HG03159 (cell line): ENCODE data around the gene OBSCN.
"Not testable (repeated sequence)": the region's sequence is repeated elsewhere in the genome, so short reads cannot be mapped to it uniquely, and the experiment has no call there.

Source experiments
- ATAC-seq: cut with Tn5 transposase; IDR thresholded peaks from one replicate; pipeline ENCODE4 v1.9.1; 2021; ENCODE audit warnings: mild to moderate bottlenecking, moderate library complexity; ENCODE audit not compliant: unreplicated experiment

The OBSCN gene

DNA sequence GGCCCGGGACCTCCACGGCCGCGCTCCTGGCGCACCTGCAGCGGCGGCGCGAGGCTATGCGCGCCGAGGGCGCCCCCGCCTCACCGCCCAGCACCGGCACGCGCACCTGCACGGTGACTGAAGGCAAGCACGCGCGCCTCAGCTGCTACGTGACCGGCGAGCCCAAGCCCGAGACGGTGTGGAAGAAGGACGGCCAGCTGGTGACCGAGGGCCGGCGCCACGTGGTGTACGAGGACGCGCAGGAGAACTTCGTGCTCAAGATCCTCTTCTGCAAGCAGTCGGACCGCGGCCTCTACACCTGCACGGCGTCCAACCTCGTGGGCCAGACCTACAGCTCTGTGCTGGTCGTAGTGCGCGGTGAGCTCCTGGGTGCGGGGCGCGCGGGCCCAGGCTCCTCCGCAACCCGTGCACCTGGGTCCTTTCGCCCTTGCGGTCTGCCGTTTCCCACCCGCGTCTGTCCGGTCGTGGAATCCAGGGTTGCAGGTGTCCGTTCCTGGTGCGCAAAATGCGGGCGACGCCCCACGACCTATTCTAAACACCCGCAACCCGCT is 4.6 kb downstream of the OBSCN start:
- no peak for ATAC-seq

DNA sequence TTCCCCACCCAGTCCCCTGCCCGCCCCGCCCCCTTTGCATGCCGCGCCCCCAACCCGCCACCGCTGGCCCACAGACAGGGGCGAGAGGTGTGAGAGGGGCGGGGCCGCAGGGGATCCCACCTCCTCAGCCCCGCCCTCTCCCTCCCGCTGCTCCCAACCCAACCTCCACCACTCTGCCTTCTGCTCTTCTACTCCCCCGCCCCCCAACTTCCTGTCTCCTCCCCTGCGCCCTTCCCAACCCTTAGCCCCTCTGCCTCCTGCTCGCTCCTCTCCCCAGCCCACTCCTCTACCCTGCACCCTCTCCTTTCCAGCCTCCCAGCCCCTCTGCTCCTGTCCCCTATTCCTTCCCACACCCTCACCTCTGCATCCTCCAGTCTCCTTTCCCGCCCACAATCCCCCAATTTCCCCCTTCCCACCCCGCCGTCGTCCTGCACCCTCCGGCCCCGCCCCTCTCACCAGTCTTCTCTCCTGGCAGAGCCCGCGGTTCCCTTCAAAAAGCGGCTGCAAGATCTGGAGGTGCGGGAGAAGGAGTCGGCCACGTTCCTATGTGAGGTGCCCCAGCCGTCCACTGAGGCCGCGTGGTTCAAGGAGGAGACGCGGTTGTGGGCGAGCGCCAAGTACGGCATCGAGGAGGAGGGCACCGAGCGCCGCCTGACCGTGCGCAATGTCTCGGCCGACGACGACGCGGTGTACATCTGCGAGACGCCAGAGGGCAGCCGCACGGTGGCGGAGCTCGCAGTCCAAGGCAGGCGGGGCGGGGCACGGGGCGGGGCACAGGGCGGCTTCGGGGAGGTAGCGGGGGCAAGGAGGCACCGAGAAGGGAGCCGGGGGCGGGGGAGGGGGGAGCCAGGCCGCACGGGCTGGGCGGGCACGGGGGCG is 5.4 kb downstream of the OBSCN start:
- peak; percentile 92 for ATAC-seq

- ATAC-seq, result no peak
Observed at GRCh38 chr1:228213917-228214808, 6.3 kb downstream of the OBSCN start.

GRCh38 chr1:228214921-228215662 is 7.2 kb downstream of the OBSCN start:
- no peak for ATAC-seq

- no peak for ATAC-seq
Observed at GRCh38 chr1:228215663-228216116, 7.8 kb downstream of the OBSCN start.

DNA sequence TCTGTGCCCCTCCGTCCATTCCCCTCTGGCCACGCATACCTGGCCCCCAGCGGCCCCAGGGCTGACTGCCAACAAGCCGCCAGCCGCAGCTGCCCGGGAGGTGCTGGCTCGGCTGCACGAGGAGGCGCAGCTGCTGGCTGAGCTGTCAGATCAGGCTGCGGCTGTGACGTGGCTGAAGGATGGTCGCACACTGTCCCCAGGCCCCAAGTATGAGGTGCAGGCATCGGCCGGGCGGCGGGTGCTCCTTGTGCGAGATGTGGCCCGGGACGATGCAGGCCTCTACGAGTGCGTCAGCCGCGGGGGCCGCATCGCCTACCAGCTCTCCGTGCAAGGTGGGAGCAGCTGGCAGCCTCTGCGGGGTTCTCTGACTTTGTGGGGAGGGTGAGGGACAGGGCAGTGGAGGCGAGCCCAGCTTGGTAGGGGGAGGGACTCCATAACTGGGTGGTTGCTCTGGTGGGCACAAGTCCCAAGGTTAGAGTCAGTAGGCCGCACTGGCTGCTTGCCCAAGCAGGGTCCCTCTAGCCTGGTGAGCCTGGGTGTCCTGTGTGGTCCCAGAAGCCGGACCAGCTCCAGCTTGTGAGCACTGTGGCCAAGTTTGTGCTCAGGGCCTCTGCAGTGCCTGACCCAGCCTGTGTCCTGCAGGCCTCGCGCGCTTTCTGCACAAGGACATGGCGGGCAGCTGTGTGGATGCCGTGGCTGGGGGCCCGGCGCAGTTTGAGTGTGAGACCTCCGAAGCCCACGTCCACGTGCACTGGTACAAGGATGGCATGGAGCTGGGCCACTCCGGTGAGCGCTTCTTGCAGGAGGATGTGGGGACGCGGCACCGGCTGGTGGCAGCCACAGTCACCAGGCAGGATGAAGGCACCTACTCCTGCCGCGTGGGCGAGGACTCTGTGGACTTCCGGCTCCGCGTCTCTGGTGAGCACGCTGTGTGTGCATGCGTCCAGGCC is 8.8 kb downstream of the OBSCN start:
- ATAC-seq, result no peak

- no peak for ATAC-seq
Observed at GRCh38 chr1:228217551-228218344, 9.9 kb downstream of the OBSCN start.

DNA sequence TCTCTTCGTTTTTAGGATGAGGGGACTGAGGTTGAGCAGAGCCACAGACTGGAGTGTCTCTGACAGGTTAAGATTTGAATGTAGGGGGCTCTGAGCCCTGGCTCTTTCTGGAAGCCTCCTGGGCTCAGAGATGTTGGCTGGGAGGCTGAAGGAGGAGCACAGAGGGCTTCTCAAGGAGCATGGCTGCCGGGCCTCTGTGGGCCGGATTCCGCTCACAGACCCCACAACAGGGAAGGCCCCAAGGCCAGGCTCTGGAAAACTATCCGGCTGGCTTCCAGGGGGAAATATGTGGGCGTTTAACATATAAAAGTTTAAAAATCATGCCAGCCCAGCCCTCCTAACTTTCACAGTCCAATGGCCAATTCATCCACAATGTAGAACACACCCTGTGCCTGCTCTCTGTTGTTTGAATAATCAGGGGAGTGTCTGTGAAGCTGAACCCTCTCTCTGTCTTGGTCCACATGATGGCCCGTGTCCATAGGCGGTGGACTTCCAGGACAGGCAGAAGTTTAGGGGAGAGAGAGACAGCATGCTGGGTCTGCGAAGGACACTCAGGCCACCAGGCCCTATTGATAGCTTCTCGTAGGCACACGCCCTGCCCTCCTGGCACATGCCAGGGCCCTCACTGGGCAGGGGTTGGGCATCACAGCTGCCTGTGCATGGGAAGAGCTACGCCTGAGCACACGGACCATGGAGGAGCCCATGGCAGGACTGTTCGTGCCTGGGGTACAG is 10.8 kb downstream of the OBSCN start:
- no peak for ATAC-seq

DNA sequence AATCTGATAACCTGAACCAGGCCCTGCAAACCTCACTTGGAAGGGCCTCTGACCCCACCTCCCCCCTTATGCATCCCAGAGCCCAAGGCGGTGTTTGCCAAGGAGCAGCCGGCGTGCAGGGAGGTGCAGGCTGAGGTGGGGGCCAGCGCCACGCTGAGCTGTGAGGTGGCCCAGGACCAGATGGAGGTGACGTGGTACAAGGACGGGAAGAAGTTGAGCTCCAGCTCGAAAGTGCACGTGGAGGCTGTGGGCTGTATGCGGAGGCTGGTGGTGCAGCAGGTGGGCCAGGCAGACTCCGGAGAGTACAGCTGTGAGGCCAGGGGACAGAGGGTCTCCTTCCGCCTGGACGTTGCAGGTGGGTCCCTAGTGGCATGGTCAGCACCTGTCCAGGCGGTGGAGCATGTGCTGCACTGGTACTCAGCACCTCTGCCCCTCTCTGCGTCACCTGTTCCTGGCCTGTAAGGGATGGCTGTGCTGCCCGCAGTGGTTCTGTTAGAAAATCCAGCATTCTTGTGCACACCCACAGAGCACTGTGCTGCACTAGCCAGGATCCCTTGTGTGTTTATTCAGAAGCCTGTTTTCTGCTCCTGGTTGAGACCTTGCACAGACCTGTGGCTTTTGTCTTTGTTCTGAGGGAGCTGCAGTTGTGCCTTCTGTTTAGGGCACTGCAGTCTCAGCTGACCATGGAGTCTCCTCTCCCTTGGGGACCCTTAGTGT is 11.6 kb downstream of the OBSCN start:
- no peak for ATAC-seq

DNA sequence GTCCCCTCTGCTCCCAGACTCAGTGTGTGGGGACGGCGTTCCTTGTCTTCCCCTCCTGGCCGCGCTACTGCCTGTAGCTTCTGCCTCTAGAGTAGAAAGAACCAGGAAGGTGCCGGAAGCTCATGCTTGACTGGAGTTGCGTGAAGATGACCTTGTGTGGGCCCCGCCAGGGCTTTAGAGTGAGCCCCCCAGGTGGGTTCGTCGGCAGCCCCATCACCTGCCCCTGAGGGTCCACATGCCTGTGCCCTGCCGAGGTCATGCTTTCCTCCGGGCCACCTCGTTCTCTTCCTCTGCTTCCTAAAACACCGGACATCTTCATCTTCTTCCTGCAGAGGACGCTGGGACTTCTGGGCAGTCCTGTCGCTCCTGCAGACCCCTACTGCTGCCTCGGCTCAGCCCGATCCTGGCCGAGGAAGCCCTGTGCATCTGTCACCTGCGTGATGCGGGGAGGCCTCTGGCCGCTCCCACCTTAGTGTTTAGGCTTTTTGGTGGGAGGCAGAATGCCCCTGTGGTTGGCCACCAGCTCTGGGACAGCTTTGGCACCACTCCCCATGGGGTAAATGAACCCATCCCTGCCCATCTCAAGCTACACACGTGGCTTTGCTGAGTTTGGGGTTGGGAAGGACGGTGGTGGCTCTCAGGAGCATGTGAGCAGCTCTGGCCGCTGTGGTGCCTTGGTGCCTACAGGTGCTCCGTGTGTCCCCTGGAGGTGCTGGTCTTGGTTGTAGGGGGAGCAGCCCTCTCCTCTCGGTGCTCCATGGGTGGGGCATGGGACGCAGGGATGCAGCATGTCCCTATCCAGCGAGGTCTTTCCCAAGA is 12.3 kb downstream of the OBSCN start:
- ATAC-seq, result no peak

- not testable (repeated sequence) for ATAC-seq
Observed at GRCh38 chr1:228221097-228221496, 13.3 kb downstream of the OBSCN start.

DNA sequence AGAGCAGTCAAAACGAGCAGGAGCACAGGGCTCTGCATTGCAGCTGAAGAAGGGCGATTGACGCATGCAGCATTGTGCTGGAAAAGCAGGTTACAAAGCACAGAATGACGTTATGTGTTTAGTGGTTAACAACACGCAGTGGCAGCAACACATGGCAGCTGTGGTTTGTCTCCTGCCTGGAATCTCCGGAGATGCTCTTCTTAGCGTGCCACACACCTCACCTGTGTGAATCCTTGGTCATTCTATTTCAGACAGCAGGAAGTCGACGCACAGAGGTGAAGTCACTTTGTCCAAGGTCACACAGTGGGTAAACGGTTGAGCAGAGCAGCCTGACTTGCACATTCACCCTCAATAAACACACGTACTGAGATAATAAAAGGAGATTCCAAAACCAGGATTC is 14.7 kb downstream of the OBSCN start:
- no peak for ATAC-seq

- no peak for ATAC-seq
Observed at GRCh38 chr1:228224198-228225164, 16.6 kb downstream of the OBSCN start.

DNA sequence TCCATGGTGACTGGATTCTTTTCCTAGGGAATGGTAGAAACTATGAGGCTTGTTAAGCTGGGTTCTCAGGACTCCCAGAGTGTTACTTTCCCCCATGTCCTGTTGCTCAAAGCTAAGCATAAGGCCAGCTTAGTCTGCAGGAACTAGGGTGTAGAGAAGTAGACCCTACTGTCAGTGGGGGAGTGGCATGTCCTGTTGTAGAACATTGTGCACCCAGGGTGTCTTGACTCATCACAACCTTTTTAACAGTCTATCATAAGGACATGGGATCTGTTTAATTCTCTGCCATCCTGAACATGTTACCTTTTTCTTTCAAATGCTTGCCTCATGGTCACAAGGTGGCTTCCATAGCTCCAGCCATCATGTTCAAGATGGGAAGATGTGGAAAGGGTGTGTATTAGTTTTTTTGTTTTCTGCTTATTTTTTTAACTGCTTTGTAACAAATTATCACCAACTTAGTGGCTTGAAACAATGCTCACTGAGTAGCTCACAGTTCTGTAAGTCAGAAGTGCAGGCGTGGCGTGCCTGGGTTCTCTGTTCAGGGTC is 17.4 kb downstream of the OBSCN start:
- no peak for ATAC-seq

DNA sequence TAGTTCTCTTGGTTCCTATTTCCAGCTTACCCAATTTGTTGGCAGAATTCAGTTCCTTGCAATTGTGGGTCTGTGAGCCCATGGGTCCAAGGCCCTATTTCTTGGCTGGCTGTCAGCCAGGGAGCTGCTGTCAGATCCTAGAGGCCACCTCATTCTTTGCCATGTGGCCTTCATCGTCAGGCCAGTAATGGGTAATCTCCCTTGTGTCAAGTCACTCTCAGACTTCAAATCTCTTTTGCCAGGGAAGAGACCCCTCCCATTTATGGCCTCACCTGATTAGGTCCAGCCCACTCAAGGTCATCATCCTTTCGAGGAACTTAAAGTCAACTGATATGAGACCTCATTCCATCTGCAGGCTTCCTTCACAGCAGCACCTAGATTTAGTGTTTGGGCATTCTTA is 17.9 kb downstream of the OBSCN start:
- no peak for ATAC-seq
